SK-MEL-5 (cell line): ENCODE data around the gene TIE1. TPM values are rescaled to one million over a fixed set of nuclear protein-coding genes. Genes with fewer than 3 reads are reported as not detected.
A peak's percentile ranks its signal among the peaks of the same experiment; 100 is the strongest.

ENCODE experiments used
- DNase-seq: peaks from one replicate; pipeline ENCODE4 v3.0.0-alpha.2; 2016; ENCODE audit warnings: low read depth, low spot score
- in situ Hi-C: cut with HindIII; loops from 2 replicates; pipeline ENCODE4 v1.10.0; 2016; ENCODE audit warnings: low sequenced_read_pairs, high pct_unique_total_duplicates, low pct_unique_long_range_greater_than_20kb
- total RNA-seq: library from RNA; depleted of rRNA; stranded (reverse); fragments of >200 nt; shearing (Covaris generic); gene quantifications from 2 replicates; pipeline ENCODE4 v1.2.3, GENCODE V29; 2014

TIE1 gene
- total RNA-seq, 1 experiment from 2014 or later, result 0.08 TPM

- in situ Hi-C loops, result no loop called here
- no peak for DNase-seq
These were observed 18.5 kb downstream of the TIE1 start for GRCh38 chr1:43319288-43319687.

GRCh38 chr1:43319766-43320165, 19.0 kb downstream of the TIE1 start:
- in situ Hi-C loops, result no loop called here
- DNase-seq, result no peak

GRCh38 chr1:43321331-43321891, 20.6 kb downstream of the TIE1 start:
- no peak for DNase-seq
- in situ Hi-C loops, result no loop called here

- DNase-seq, result no peak
- in situ Hi-C loops, result no loop called here
These were observed 21.7 kb downstream of the TIE1 start for GRCh38 chr1:43322506-43322905.

- DNase-seq, result no peak
- in situ Hi-C loops, result no loop called here
These were observed 24.0 kb downstream of the TIE1 start for GRCh38 chr1:43324810-43325209.

GRCh38 chr1:43325381-43325780, 24.6 kb downstream of the TIE1 start:
- in situ Hi-C loops, result no loop called here
- no peak for DNase-seq

- in situ Hi-C loops, result no loop called here
- DNase-seq, result no peak
These were observed 26.9 kb downstream of the TIE1 start for GRCh38 chr1:43327549-43328292.

- in situ Hi-C loops, result no loop called here
- no peak for DNase-seq
These were observed 29.4 kb downstream of the TIE1 start for GRCh38 chr1:43329995-43330751.

GRCh38 chr1:43331688-43332087, 30.9 kb downstream of the TIE1 start:
- in situ Hi-C loops, result no loop called here
- DNase-seq, result no peak

GRCh38 chr1:43334453-43335205, 33.8 kb downstream of the TIE1 start:
- DNase-seq, result no peak
- in situ Hi-C loops, result no loop called here

GRCh38 chr1:43337588-43337987, 36.8 kb downstream of the TIE1 start, which contains the start of gene MPL:
Gene MPL, plus strand, starts transcription at chr1:43337818. Its CDS starts 31 bp downstream, at chr1:43337849.
- in situ Hi-C loops, result no loop called here
- DNase-seq, result no peak

GRCh38 chr1:43338001-43338400, 37.2 kb downstream of the TIE1 start:
- no peak for DNase-seq
- in situ Hi-C loops, result no loop called here

GRCh38 chr1:43339584-43340232, 38.9 kb downstream of the TIE1 start:
- DNase-seq, result no peak
- in situ Hi-C loops, result no loop called here

- in situ Hi-C loops, result no loop called here
- peak; percentile 48 for DNase-seq
These were observed 39.8 kb downstream of the TIE1 start for GRCh38 chr1:43340559-43340958.

GRCh38 chr1:43344267-43344850, 43.6 kb downstream of the TIE1 start:
- in situ Hi-C loops, result no loop called here
- no peak for DNase-seq

GRCh38 chr1:43345120-43345519, 44.3 kb downstream of the TIE1 start:
- in situ Hi-C loops, result no loop called here
- no peak for DNase-seq

- DNase-seq, result no peak
- in situ Hi-C loops, result no loop called here
These were observed 45.9 kb downstream of the TIE1 start for GRCh38 chr1:43346636-43347035.
